ENCODE measurements around the gene CRACR2B.

GRCh38 chr11:875769-876301 lies 48.1 kb downstream of the CRACR2B start:
- TF ChIP-seq CTCF (IDR thresholded peaks at IDR 0.05 in 2 of 3, conservative IDR thresholded peaks at IDR 0.05 in 1 of 3; ENCODE audit: borderline replicate concordance in 1 of 3, insufficient read depth in 1 of 3, low read depth in 2 of 3, low read length in 2 of 3): no peak
- no peak for TF ChIP-seq MAX (IDR thresholded peaks at IDR 0.05)
- TF ChIP-seq SIN3A (IDR thresholded peaks at IDR 0.05; ENCODE audit: low read depth): no peak
- TF ChIP-seq POLR2A (IDR thresholded peaks at IDR 0.05; ENCODE audit: borderline replicate concordance, extremely low read depth, insufficient read depth, insufficient read length): no peak
- no peak for TF ChIP-seq YY1 (IDR thresholded peaks at IDR 0.05; ENCODE audit: extremely low read depth, insufficient replicate concordance, low read depth, low read length)
- no peak for TF ChIP-seq REST (IDR thresholded peaks at IDR 0.05; ENCODE audit: low read depth)
- no peak for TF ChIP-seq ATF3 (IDR thresholded peaks at IDR 0.05)
- TF ChIP-seq CEBPB (IDR thresholded peaks at IDR 0.05; ENCODE audit: low read depth): no peak
- no peak for TF ChIP-seq EZH2 (IDR thresholded peaks at IDR 0.05)

All from HCT116 (cell line).